GM12801 (cell line): Measurements from ENCODE around the gene ALDH3B2.

Experiments used
- TF ChIP-seq, protein P1 (sequence below): IDR thresholded peaks from one replicate; pipeline ENCODE4 v1.5.1; 2011; ENCODE audit warnings: control low read depth; ENCODE audit not compliant: insufficient read length; ENCODE audit errors: extremely low read depth

Gene ALDH3B2

DNA sequence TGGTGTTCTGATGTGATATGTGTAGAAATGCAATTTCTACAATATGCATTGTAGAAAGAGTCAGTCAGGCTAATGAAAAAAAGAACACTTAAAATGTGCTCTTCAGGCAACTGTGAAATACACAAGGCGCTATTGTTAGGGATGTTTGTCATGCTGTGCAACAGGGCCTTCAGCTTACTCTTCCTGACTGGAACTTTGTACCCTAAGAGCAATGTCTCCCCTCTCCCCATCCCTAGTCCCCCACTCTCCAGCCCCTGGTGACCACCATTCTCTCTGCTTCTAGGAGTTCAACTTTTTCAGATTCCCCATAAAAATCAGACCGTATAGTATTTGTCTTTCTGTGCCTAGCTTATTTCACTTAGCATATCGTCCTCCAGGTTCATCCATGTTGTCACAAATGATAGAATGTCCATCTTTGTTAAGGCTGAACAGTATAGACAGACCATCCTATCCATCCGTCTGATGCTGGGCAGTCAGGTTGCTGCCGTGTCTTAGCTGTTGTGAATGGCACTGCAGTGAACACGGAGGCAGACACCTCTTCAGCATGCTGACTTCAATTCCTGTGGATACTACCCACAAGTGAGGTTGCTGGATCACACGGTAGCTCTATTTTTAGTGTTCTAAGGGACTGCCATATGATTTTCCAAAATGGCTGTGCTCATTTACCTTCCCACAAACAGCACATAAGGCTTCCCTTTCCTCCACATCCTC is 57.0 kb downstream of the ALDH3B2 start:
- TF ChIP-seq, protein P1, sequence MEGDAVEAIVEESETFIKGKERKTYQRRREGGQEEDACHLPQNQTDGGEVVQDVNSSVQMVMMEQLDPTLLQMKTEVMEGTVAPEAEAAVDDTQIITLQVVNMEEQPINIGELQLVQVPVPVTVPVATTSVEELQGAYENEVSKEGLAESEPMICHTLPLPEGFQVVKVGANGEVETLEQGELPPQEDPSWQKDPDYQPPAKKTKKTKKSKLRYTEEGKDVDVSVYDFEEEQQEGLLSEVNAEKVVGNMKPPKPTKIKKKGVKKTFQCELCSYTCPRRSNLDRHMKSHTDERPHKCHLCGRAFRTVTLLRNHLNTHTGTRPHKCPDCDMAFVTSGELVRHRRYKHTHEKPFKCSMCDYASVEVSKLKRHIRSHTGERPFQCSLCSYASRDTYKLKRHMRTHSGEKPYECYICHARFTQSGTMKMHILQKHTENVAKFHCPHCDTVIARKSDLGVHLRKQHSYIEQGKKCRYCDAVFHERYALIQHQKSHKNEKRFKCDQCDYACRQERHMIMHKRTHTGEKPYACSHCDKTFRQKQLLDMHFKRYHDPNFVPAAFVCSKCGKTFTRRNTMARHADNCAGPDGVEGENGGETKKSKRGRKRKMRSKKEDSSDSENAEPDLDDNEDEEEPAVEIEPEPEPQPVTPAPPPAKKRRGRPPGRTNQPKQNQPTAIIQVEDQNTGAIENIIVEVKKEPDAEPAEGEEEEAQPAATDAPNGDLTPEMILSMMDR = no peak

DNA sequence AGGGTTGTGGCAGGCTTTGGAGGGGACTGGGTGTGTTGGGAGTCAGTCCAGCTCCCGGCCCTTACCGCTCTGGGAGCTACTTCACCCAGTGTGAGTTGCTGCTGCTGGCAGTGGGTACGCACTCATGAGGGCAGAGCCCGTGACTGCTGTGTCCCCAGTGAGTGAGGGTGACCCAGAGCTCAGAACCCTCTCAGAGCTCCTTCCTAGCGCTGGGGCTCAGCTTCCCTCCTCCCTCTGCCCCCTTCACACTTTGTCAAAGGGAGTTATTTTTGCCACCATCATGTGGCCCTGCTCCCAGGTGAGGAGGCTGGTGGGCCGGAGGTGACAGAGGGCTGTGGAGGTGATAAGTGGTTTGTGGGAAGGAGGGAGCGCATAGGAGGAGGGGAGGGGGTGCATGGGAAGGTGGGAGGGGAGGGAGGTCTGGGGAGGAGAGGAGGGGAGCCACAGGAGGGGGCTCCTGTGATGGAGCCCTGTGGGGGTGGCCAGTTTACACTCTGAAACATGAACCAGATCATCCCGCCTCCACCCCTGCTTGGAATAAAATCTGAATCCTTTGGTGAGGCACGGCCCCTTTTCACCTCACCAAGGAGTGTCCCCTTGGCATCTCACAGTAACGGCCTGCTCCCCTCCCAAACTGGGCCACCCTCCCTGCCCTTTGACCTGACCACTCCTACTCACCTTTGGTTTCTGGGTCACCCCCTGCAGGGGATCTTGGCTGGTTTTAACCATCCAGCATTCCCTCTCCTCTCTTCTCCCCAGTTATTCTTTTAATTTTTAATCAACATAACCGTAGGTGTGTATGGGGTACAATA is 57.8 kb downstream of the ALDH3B2 start:
- TF ChIP-seq, protein P1 = no peak

DNA sequence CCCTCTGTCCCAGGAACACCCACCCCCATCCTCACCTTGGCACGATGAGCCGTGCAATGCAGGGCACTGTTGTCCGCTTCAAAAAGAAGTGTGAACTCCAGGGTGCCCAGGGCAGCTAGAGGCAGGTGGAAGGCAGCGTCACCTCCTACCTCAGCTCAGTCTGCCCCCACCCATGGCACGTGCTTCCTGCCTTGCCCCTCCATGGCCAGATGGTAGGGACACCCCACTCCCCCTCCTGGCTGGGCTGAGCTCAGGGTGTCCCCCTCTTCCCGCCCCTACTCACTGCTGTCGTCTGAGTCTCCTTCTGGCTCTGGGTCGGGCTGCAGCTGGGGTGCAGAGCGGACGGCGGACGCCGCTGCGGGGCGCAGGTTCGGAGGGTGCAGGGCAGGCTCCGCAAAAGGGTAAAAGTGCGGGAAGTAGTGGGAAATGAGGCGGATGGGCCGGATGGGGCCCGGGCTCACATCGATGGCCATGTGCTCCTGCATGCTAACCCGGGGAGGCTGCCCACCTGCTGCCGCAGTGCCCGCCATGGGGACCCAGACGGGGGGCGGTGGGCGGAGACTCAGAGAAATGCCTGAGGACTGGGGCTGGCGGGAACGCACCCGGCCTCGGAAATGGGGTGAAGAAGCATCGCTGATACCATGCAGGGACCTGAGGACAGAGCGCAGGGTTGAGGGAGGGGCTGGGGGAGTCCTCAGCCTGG is 58.5 kb downstream of the ALDH3B2 start:
- TF ChIP-seq, protein P1 = no peak

DNA sequence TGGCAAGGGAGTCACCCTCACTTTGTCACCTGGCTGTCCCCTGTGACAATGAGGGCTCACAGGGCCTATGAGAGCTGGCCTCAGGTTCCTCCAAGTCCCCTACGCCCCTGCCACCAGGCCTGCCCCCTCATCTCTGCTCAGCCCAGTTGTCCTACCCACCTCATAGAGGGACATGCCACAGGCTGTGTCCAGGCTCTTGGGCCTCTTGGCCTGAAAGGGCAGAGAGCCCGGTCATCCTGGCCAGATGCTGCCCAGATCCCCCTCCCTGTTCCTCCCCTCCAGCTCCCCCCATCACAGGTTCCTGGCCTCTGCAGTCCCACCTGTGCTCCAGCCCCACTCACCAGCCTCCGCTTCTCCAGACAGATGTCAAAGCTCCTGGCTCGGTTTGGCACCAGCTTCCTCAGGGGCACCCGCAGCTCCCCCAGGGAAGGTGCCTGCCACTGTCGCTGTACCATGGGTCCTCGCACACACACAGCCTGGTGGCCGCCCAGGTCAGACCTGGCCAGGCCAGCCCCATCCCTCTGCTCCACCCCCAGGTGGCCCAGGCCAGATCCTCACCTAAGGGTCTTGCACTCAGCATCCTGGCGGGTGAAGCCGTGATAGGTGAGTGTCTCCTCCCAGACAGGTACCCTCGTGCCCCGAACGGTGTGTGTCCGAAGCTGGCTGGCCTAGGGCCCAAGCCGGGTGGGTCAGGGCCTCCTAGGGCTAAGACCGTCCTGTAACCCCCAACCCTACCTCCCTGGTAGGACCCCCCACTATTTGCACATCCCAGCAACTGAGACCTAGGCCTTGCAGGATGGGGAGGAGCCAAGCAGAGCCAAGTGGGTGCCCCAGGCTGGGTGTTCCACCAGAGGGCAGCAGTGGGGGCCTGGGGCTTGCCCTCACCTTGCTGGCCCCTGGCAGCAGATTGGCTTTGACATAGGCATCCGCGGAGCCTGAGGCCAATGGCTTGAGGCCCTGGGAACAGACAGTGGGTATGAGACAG is 59.4 kb downstream of the ALDH3B2 start:
- TF ChIP-seq, protein P1 = no peak

DNA sequence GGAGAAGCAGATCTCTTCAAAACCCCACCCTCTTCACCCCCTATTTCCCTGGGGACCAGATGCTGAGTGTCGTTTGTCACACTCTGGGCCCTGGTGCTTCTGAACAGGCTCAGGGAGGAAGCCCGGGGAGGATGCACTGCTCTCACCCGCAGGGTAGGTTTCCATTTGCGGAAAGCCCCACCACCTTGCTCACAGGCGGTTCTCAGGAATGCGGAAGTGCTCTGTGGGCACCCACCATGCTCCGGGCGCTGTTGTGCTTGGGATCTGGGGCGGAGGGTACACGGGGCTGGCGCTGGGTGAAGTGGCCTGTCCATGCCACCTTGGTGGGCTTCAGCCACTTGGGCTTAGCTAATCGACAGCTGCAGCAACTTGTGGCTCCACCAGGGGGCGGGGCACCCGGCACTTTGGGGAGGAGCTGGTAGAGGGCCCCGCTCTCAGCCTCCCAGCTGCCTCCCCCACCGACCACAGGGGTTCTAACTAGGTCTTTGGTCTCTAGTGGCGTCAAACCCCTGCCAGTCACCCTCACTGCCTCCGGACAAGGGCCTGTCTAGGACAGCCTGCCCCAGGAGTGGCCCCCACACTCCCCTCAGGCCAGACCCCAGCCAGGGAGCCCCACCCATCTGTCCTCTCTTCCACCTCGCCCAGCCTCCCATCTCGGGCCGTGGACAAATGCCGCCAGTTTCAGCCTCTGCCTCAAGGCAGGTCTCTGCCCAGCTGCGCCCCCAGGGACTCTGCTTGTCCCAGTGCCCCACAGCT is 60.3 kb downstream of the ALDH3B2 start:
- TF ChIP-seq, protein P1 = no peak

DNA sequence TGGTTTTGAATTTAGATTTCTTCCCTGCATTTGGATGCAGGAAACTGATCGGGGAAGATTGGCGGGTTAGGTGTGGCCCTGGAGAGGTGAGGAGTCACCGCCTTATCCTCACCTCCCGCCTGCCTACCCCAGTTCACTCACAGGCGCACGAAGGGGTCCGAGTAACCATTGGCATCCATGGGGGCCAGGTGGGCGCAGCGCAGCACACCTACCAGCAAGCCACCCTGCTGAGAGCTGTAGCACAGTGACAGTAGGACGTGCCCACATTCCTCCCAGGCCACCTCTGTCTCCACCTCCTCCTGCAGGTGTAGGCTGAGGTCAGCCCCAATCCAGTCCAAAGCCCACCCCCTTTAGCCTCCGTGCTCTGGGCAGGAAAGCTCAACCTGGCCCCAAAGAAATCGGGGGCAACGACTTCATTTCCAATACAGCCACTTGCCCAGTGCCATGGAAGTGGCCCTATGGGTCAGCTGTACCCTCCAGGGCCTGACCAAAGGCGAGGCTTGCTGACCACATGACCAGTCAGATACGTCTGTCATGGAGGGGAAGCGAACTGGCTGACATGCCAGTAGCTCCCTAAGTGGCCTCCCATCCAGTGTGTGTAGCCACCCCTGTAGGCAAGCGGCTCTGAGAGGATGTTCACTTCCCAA is 61.0 kb downstream of the ALDH3B2 start:
- TF ChIP-seq, protein P1 = no peak
